DND-41 (cell line): Measurements from ENCODE around the gene MPP1.
A peak's percentile ranks its signal among the peaks of the same experiment; 100 is the strongest.

ENCODE experiments used
- ATAC-seq: fragments of 200-7000 bp; cut with Tn5 transposase; 3 replicates; pipeline ENCODE4 v1.9.1; 2021; ENCODE audit warnings: low read depth; ENCODE audit not compliant: insufficient read depth
- DNase-seq: peaks from one replicate; pipeline ENCODE4 v3.0.0-alpha.2; 2020
- H2AFZ ChIP-seq: 2 replicates; pipeline ENCODE4 v1.6.0; 2012; ENCODE audit warnings: low read depth, low read length
- H3K27ac ChIP-seq: 2 replicates; pipeline ENCODE4 v1.5.1; 2012; ENCODE audit warnings: low read length, inconsistent platforms
- H3K27me3 ChIP-seq: fragments of 200-600 bp; sonication (generic); 2 replicates; pipeline ENCODE4 v1.6.0; 2012; ENCODE audit warnings: low read length, mild to moderate bottlenecking, inconsistent platforms; ENCODE audit not compliant: insufficient read depth, poor library complexity
- H3K36me3 ChIP-seq: 2 replicates; pipeline ENCODE4 v1.5.1; 2012; ENCODE audit warnings: low read length, inconsistent platforms; ENCODE audit not compliant: insufficient read depth
- H3K4me1 ChIP-seq: 2 replicates; pipeline ENCODE4 v1.5.1; 2012; ENCODE audit warnings: mild to moderate bottlenecking, low read length; ENCODE audit not compliant: insufficient read depth
- H3K4me2 ChIP-seq: 2 replicates; pipeline ENCODE4 v1.6.0; 2012; ENCODE audit warnings: mild to moderate bottlenecking, moderate library complexity, low read length, inconsistent platforms; ENCODE audit not compliant: insufficient read depth
- H3K4me3 ChIP-seq, 2 experiments: fragments of 200-600 bp in 1 of 2; shearing (Covaris generic) in 1 of 2; 2 replicates each; pipeline ENCODE4 v1.5.1; 2012 to 2016; ENCODE audit warnings: inconsistent platforms in 2 of 2, low read length in 2 of 2, mild to moderate bottlenecking in 2 of 2, low read depth in 1 of 2, moderate library complexity in 1 of 2
- H3K79me2 ChIP-seq: 2 replicates; pipeline ENCODE4 v1.6.0; 2012; ENCODE audit warnings: low read length, inconsistent platforms; ENCODE audit not compliant: insufficient read depth
- H3K9ac ChIP-seq: 2 replicates; pipeline ENCODE4 v1.6.0; 2012; ENCODE audit warnings: low read depth, mild to moderate bottlenecking, inconsistent platforms, low read length, moderate library complexity
- H3K9me3 ChIP-seq: 2 replicates; pipeline ENCODE4 v1.5.1; 2012; ENCODE audit warnings: low read length, moderate library complexity, mild to moderate bottlenecking, inconsistent platforms; ENCODE audit not compliant: insufficient read depth, severe bottlenecking
- H4K20me1 ChIP-seq: 2 replicates; pipeline ENCODE4 v1.6.0; 2012; ENCODE audit warnings: low read length; ENCODE audit not compliant: insufficient read depth
- EZH2 ChIP-seq: IDR thresholded peaks from 3 replicates; pipeline ENCODE4 v1.6.1; 2012; ENCODE audit warnings: borderline replicate concordance, low read depth, mild to moderate bottlenecking, moderate library complexity, low read length, inconsistent platforms; ENCODE audit not compliant: severe bottlenecking
- TF ChIP-seq, protein P1 (sequence below): IDR thresholded peaks from 2 replicates; pipeline ENCODE4 v1.5.1; 2012; ENCODE audit warnings: borderline replicate concordance, low read length, moderate library complexity, mild to moderate bottlenecking; ENCODE audit not compliant: poor library complexity, severe bottlenecking; ENCODE audit errors: extremely low read depth

MPP1 gene

DNA sequence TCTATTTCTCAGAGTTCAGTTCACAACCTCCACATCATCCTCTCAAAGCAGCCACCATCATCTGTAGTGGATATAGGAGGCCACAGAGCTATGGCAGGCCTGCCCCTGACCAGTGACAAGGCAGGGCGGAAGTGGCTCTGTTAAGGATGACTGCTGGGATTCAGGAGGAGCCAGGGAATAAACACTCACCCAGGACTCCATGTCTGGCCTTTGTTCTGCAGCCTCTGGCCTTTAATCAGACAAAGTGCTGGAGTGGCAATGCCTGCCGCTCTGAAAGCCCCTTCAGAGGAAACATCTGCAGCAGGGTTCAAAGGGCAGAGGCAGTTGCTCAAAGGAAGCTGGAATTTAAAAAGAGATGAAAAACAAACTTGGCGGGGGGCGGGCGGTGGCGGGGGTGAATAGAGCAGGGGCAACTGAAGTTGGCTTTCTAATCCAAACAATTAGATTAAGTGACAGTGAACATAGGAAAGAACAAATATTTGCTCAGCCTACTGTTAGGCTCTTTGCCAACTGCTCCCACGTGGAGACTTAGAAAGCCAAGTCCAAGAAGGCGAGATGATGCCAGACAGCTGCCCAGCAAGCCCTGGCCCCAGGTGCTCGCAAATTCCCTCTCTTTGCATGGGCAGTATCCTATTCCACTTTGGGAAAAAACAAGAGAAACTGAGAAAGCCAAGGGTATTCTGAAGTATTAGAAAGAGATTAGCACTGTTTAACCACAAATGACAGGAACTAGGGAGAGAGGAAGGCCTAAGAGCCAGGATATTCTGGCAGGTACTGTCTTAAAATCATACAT lies 5.5 kb downstream of the MPP1 start:
- DNase-seq (peak; percentile 75), ATAC-seq (peak; percentile 75)
- Histone ChIP-seq H3K4me1 (peaks cover 56% of the 10 kb centered on the region), H3K4me3 (peak overlapping the region in 1 of 2 experiments; percentile 51; a peak in 2 of 4 replicates), H2AFZ (peak overlapping the region; percentile 56), H3K79me2 (peaks cover 59% of the 10 kb centered on the region), H3K9ac (peak overlapping the region; percentile 51), H3K9me3 (no peaks in the 10 kb centered on the region), H3K36me3 (no peaks in the 10 kb centered on the region), H3K27ac (peak overlapping the region; percentile 74), H3K4me2 (peak overlapping the region; percentile 66), H3K27me3 (no peaks in the 10 kb centered on the region), H4K20me1 (no peaks in the 10 kb centered on the region)
- no peak for TF ChIP-seq EZH2
- TF ChIP-seq, protein P1, sequence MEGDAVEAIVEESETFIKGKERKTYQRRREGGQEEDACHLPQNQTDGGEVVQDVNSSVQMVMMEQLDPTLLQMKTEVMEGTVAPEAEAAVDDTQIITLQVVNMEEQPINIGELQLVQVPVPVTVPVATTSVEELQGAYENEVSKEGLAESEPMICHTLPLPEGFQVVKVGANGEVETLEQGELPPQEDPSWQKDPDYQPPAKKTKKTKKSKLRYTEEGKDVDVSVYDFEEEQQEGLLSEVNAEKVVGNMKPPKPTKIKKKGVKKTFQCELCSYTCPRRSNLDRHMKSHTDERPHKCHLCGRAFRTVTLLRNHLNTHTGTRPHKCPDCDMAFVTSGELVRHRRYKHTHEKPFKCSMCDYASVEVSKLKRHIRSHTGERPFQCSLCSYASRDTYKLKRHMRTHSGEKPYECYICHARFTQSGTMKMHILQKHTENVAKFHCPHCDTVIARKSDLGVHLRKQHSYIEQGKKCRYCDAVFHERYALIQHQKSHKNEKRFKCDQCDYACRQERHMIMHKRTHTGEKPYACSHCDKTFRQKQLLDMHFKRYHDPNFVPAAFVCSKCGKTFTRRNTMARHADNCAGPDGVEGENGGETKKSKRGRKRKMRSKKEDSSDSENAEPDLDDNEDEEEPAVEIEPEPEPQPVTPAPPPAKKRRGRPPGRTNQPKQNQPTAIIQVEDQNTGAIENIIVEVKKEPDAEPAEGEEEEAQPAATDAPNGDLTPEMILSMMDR: no peak

- H3K79me2 ChIP-seq: peaks cover 55% of the 10 kb centered on the region
- ATAC-seq (no peak), DNase-seq (no peak)
- H3K9me3 ChIP-seq: no peaks in the 10 kb centered on the region
- H2AFZ ChIP-seq: no peak overlapping the region
- H3K4me1 ChIP-seq: peaks cover 33% of the 10 kb centered on the region
- TF ChIP-seq, protein P1: no peak
- no peak for TF ChIP-seq EZH2
- H3K36me3 ChIP-seq: peaks cover 2% of the 10 kb centered on the region; the same call in 1 of the 2 replicates
- H4K20me1 ChIP-seq: peaks cover 3% of the 10 kb centered on the region; the same call in 1 of the 2 replicates
- H3K27me3 ChIP-seq: no peaks in the 10 kb centered on the region
- no peak overlapping the region for H3K4me2 ChIP-seq
- H3K27ac ChIP-seq: no peak overlapping the region
- H3K9ac ChIP-seq: no peak overlapping the region
- H3K4me3 ChIP-seq: no peak overlapping the region
These were observed 8.3 kb downstream of the MPP1 start for GRCh38 chrX:154797006-154797405.

- H2AFZ ChIP-seq: no peak overlapping the region
These were observed 10.3 kb downstream of the MPP1 start for GRCh38 chrX:154795016-154795415.

More at GRCh38 chrX:154795016-154795415, 10.3 kb downstream of the MPP1 start:
- Histone ChIP-seq H3K36me3 (peaks cover 5% of the 10 kb centered on the region; the same call in 1 of the 2 replicates), H3K4me1 (peaks cover 13% of the 10 kb centered on the region), H4K20me1 (peaks cover 3% of the 10 kb centered on the region; the same call in 1 of the 2 replicates), H3K27ac (no peak overlapping the region), H3K9me3 (no peaks in the 10 kb centered on the region), H3K9ac (no peak overlapping the region), H3K79me2 (peaks cover 48% of the 10 kb centered on the region), H3K4me2 (no peak overlapping the region), H3K4me3 (no peak overlapping the region), H3K27me3 (no peaks in the 10 kb centered on the region)
- DNase-seq: no peak
- TF ChIP-seq, protein P1: no peak
- TF ChIP-seq EZH2: no peak
- ATAC-seq: no peak
